Fibroblast of villous mesenchyme (primary cell): ENCODE measurements around the gene CUL4A. TPM values are rescaled to one million over a fixed set of nuclear protein-coding genes. Genes with fewer than 3 reads are reported as not detected.

ENCODE experiments used
- DNase-seq: peaks from one replicate; pipeline ENCODE4 v3.0.0-alpha.2; 2010; ENCODE audit warnings: low read depth
- H3K4me3 ChIP-seq: 2 replicates; pipeline ENCODE4 v1.5.1; 2011; ENCODE audit warnings: low read depth, mild to moderate bottlenecking, low read length
- total RNA-seq: library from RNA; depleted of rRNA; stranded (reverse); fragments of >200 nt; gene quantifications from 2 replicates; pipeline ENCODE4 v1.2.3, GENCODE V29; 2012
- TF ChIP-seq, protein P1 (sequence below): IDR thresholded peaks from 2 replicates; pipeline ENCODE4 v1.5.1; 2012; ENCODE audit warnings: low read depth, mild to moderate bottlenecking, low read length; ENCODE audit not compliant: insufficient read depth

The CUL4A gene
- total RNA-seq, 1 donor = 132 TPM

DNA sequence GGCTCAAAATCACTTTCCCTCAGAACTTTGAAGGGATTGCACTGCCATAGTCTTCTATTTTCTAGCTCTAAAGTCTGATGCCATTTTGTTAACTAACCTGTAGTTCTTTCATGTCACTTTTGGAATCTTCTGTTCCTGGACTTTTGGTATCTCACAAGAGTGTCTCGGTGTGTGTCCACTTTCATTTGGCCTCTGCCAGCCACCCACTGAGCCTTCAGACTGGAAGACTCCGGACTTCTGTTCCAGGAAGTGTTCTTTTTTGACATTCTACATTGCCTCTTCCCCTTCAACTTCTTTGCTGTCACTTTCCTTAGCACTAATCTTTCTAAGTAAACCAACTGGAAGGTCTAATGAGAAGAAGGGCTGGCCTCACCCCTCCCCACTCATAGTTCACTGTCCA, 62.6 kb downstream of the CUL4A start:
- no peak overlapping the region for H3K4me3 ChIP-seq
- no peak for DNase-seq
- TF ChIP-seq, protein P1, sequence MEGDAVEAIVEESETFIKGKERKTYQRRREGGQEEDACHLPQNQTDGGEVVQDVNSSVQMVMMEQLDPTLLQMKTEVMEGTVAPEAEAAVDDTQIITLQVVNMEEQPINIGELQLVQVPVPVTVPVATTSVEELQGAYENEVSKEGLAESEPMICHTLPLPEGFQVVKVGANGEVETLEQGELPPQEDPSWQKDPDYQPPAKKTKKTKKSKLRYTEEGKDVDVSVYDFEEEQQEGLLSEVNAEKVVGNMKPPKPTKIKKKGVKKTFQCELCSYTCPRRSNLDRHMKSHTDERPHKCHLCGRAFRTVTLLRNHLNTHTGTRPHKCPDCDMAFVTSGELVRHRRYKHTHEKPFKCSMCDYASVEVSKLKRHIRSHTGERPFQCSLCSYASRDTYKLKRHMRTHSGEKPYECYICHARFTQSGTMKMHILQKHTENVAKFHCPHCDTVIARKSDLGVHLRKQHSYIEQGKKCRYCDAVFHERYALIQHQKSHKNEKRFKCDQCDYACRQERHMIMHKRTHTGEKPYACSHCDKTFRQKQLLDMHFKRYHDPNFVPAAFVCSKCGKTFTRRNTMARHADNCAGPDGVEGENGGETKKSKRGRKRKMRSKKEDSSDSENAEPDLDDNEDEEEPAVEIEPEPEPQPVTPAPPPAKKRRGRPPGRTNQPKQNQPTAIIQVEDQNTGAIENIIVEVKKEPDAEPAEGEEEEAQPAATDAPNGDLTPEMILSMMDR = no peak

DNA sequence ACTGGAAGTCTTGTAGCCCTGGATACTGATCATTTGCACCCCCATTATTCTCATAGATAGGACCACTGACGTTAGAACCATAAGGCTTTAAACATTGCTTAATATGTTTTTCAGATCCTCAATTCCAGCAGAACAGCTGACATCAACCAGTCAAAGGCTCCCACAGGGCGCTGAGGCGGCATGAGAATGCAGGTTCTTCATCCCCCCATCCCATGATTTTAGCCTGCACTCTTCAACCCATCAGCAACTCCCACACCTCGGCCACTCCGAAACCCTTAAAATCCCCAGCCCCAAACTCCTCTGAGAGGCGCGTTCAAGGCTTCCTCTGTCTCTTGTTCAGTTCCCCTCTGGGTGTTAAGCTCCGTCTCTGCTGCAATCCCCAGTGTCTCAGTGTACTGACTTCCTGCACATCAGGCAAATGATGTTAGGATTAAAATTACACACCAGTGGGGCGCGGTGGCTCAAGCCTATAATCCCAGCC, 63.3 kb downstream of the CUL4A start:
- TF ChIP-seq, protein P1 = no peak
- H3K4me3 ChIP-seq = no peak overlapping the region
- DNase-seq = no peak

- no peak overlapping the region for H3K4me3 ChIP-seq
- TF ChIP-seq, protein P1 = no peak
- DNase-seq = no peak
These were observed 63.9 kb downstream of the CUL4A start for GRCh38 chr13:113273321-113273720.

GRCh38 chr13:113273851-113274590, 64.6 kb downstream of the CUL4A start:
- H3K4me3 ChIP-seq = no peak overlapping the region
- TF ChIP-seq, protein P1 = no peak
- DNase-seq = peak; percentile 46

DNA sequence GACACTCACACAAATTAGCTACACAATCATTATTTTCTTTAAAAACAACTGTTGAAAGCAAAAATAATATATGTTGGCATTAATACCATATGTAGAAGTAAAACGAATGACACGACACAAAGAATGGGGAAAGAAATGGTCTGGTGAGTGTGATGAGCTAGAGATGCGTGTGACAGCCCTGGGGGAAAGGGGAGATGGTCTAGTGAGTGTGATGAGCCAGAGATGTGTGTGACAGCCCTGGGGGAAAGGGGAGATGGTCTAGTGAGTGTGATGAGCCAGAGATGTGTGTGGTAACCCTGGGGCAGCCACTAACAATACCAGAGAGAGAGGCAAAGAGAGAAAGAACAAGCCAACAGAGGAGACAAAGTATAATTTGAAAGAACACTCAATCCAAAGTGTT, 65.3 kb downstream of the CUL4A start:
- DNase-seq = no peak
- TF ChIP-seq, protein P1 = no peak
- no peak overlapping the region for H3K4me3 ChIP-seq

DNA sequence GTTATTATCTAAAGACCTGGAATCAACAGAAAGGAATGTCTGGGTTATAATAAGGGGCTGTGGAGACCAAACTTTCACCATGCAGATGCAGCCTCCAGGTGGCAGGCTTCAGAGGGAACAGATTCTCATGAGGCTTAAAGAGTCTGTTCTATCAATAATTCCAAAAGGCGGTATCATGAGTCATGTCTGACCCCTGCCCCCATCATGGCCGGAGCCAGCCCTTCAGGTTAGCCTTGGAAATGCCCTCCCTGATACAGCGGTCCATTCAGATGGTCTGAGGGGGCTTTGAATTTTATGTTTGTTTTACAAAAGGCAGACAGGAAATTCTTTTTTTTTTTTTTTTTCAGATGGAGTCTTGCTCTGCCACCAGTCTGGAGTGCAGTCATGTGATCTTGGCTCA, 66.0 kb downstream of the CUL4A start:
- H3K4me3 ChIP-seq = no peak overlapping the region
- peak; percentile 61 for DNase-seq
- TF ChIP-seq, protein P1 = peak; percentile 55

DNA sequence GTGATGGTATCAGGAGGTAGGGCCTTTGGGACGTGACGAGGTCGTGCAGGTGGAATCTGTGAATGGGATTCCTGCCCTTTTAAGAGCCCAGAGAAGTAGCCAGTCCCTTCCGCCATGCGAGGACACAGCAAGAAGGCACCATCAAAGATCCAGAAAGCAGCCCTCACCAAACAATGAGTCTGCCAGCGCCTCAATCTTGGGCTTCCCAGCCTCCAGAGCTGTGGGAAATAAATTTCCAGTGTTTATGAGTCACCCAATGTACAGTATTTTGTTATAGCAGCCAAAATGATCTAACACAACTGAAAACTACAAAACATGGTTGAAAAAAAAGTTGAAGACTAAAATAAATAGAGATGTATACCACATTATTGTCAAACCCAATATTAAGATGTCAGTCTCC, 70.7 kb downstream of the CUL4A start:
- DNase-seq = no peak
- TF ChIP-seq, protein P1 = no peak
- no peak overlapping the region for H3K4me3 ChIP-seq
